ENCODE results near the gene AOPEP.

Gene AOPEP

GRCh38 chr9:94699715-94700373 is 26.7 kb upstream of the AOPEP start:
- no peak overlapping the region for H2AFZ ChIP-seq (ENCODE audit: low read depth, low read length, severe bottlenecking)
- H3K36me3 ChIP-seq (ENCODE audit: low read length), result no peaks in the 10 kb centered on the region
- H3K27me3 ChIP-seq (ENCODE audit: low read length), result no peaks in the 10 kb centered on the region
- H3F3A ChIP-seq (ENCODE audit: insufficient read depth), result no peaks in the 10 kb centered on the region
- no peaks in the 10 kb centered on the region for H3K9me2 ChIP-seq (replicated peaks; ENCODE audit: insufficient read depth, low read length)
- H3K4me2 ChIP-seq (ENCODE audit: low read depth, low read length, poor library complexity, severe bottlenecking), result no peak overlapping the region
- H3K9ac ChIP-seq (ENCODE audit: low read length), result no peak overlapping the region
- no peaks in the 10 kb centered on the region for H4K20me1 ChIP-seq (ENCODE audit: low read depth, low read length)
- TF ChIP-seq, protein P1, sequence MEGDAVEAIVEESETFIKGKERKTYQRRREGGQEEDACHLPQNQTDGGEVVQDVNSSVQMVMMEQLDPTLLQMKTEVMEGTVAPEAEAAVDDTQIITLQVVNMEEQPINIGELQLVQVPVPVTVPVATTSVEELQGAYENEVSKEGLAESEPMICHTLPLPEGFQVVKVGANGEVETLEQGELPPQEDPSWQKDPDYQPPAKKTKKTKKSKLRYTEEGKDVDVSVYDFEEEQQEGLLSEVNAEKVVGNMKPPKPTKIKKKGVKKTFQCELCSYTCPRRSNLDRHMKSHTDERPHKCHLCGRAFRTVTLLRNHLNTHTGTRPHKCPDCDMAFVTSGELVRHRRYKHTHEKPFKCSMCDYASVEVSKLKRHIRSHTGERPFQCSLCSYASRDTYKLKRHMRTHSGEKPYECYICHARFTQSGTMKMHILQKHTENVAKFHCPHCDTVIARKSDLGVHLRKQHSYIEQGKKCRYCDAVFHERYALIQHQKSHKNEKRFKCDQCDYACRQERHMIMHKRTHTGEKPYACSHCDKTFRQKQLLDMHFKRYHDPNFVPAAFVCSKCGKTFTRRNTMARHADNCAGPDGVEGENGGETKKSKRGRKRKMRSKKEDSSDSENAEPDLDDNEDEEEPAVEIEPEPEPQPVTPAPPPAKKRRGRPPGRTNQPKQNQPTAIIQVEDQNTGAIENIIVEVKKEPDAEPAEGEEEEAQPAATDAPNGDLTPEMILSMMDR (IDR thresholded peaks at IDR 0.05; ENCODE audit: insufficient read depth, low read length, poor library complexity, severe bottlenecking), result no peak
- no peak for TF ChIP-seq EZH2phosphoT487 (conservative IDR thresholded peaks at IDR 0.05; ENCODE audit: low read length)
- no peak overlapping the region for H3K4me3 ChIP-seq (ENCODE audit: insufficient read depth, low read length, poor library complexity, severe bottlenecking)
- no peak overlapping the region for H3K27ac ChIP-seq (ENCODE audit: low read depth, low read length)
- no peaks in the 10 kb centered on the region for H3K79me2 ChIP-seq (ENCODE audit: insufficient read depth, low read length)
- H3K9me3 ChIP-seq (ENCODE audit: insufficient read depth, low read length), result no peaks in the 10 kb centered on the region

DNA sequence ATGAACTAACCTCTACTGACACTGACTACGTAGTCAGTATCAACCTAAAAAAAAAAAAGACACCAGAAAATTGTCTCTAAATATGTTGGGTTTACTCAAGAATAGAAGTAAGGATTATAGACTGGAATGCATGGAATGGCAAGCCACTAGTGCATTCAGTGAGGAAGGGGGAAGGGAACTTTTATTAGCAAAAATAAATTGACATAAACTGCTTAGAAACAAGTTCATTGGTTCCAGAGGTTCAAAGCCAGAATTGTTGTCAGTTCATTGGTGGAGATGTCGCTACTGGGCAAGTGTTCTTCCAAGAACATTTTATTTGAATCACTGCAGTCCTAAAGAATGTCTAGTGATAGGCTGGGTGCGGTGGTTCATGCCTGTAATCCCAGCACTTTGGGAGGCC is 26.1 kb upstream of the AOPEP start:
- TF ChIP-seq, protein P1 (IDR thresholded peaks at IDR 0.05; ENCODE audit: insufficient read depth, low read length, poor library complexity, severe bottlenecking), result no peak
- no peak for TF ChIP-seq EZH2phosphoT487 (conservative IDR thresholded peaks at IDR 0.05; ENCODE audit: low read length)
- H3K9ac ChIP-seq (ENCODE audit: low read length), result no peak overlapping the region
- H3K9me2 ChIP-seq (replicated peaks; ENCODE audit: insufficient read depth, low read length), result no peaks in the 10 kb centered on the region
- no peaks in the 10 kb centered on the region for H3K9me3 ChIP-seq (ENCODE audit: insufficient read depth, low read length)
- no peaks in the 10 kb centered on the region for H4K20me1 ChIP-seq (ENCODE audit: low read depth, low read length)
- no peaks in the 10 kb centered on the region for H3F3A ChIP-seq (ENCODE audit: insufficient read depth)
- no peaks in the 10 kb centered on the region for H3K36me3 ChIP-seq (ENCODE audit: low read length)
- H2AFZ ChIP-seq (ENCODE audit: low read depth, low read length, severe bottlenecking), result no peak overlapping the region
- H3K27me3 ChIP-seq (ENCODE audit: low read length), result no peaks in the 10 kb centered on the region
- H3K79me2 ChIP-seq (ENCODE audit: insufficient read depth, low read length), result no peaks in the 10 kb centered on the region
- no peak overlapping the region for H3K27ac ChIP-seq (ENCODE audit: low read depth, low read length)
- no peak overlapping the region for H3K4me2 ChIP-seq (ENCODE audit: low read depth, low read length, poor library complexity, severe bottlenecking)
- no peak overlapping the region for H3K4me3 ChIP-seq (ENCODE audit: insufficient read depth, low read length, poor library complexity, severe bottlenecking)

DNA sequence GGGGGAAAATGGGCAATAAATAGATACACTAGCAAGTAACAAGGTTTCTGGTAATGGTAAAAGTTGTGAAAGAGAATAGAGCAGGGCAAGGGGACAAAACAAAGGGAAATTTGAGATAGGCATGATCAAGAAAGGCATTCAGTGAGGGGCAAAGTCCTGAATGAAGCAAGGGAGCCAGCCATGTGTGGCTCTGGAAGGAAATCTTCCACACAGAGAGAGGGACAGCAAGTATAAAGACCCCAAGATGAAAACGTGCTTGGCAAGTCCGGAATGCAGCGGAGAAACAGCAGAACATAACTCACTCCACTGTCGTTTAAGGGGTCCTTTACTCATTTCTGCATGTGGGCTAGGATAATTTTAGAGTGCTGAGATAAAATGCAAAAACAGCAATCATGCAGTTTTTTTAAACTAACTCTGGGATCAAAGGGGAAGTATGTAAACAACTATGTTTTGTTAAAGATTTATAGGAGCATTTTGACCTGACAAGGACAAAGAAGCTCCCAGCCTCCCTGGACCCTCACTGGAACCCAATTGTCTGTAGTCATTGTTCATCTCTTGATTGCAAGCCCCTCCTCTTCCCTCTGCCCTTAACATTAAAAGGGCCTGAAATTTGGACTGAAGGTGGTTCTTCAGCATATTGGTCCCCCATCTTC is 22.9 kb upstream of the AOPEP start:
- no peaks in the 10 kb centered on the region for H3F3A ChIP-seq (ENCODE audit: insufficient read depth)
- H3K9me2 ChIP-seq (replicated peaks; ENCODE audit: insufficient read depth, low read length), result no peaks in the 10 kb centered on the region
- H3K79me2 ChIP-seq (ENCODE audit: insufficient read depth, low read length), result no peaks in the 10 kb centered on the region
- no peaks in the 10 kb centered on the region for H3K9me3 ChIP-seq (ENCODE audit: insufficient read depth, low read length)
- no peaks in the 10 kb centered on the region for H3K27me3 ChIP-seq (ENCODE audit: low read length)
- H3K36me3 ChIP-seq (ENCODE audit: low read length), result no peaks in the 10 kb centered on the region
- no peak overlapping the region for H3K4me2 ChIP-seq (ENCODE audit: low read depth, low read length, poor library complexity, severe bottlenecking)
- no peak overlapping the region for H3K4me3 ChIP-seq (ENCODE audit: insufficient read depth, low read length, poor library complexity, severe bottlenecking)
- TF ChIP-seq, protein P1 (IDR thresholded peaks at IDR 0.05; ENCODE audit: insufficient read depth, low read length, poor library complexity, severe bottlenecking), result no peak
- no peak for TF ChIP-seq EZH2phosphoT487 (conservative IDR thresholded peaks at IDR 0.05; ENCODE audit: low read length)
- no peak overlapping the region for H3K27ac ChIP-seq (ENCODE audit: low read depth, low read length)
- H4K20me1 ChIP-seq (ENCODE audit: low read depth, low read length), result no peaks in the 10 kb centered on the region
- no peak overlapping the region for H3K9ac ChIP-seq (ENCODE audit: low read length)
- no peak overlapping the region for H2AFZ ChIP-seq (ENCODE audit: low read depth, low read length, severe bottlenecking)

All from SU-DHL-6 (cell line).